Thoracic aorta (tissue), 2 donors: ENCODE data around the gene SFTPD. TPM values are rescaled to one million over a fixed set of nuclear protein-coding genes. Genes with fewer than 3 reads are reported as not detected.

ENCODE experiments used
- ATAC-seq: fragments of 150-250 bp; one replicate; pipeline ENCODE4 v1.8.0; 2017; ENCODE audit warnings: low read depth; ENCODE audit not compliant: insufficient number of reproducible peaks, low FRiP score
- DNase-seq: peaks from one replicate; pipeline ENCODE4 v3.0.0-alpha.2; 2020; ENCODE audit warnings: low spot score
- H3K27ac ChIP-seq, 2 donors: fragments of 200-600 bp; sonication (generic); 1 replicate in 1 of 2; 2 replicates in 1 of 2; pipeline ENCODE4 v1.5.1; 2016; ENCODE audit warnings: mild to moderate bottlenecking in 2 of 2, moderate library complexity in 2 of 2
- H3K27me3 ChIP-seq: fragments of 200-600 bp; sonication (generic); replicated peaks from 2 replicates; pipeline ENCODE4 v1.6.0; 2016; ENCODE audit warnings: mild to moderate bottlenecking; ENCODE audit not compliant: insufficient read depth
- H3K36me3 ChIP-seq: fragments of 200-600 bp; sonication (generic); one replicate; pipeline ENCODE4 v1.5.1; 2016
- H3K4me1 ChIP-seq, 2 donors: fragments of 200-600 bp; sonication (generic); 1 replicate in 1 of 2; 2 replicates in 1 of 2; pipeline versions ENCODE4 v1.5.1 to v1.6.0; 2016; ENCODE audit warnings: low read depth in 2 of 2, mild to moderate bottlenecking in 1 of 2; ENCODE audit not compliant: control insufficient read depth in 1 of 2
- H3K4me3 ChIP-seq: fragments of 200-600 bp; sonication (generic); 2 replicates; pipeline ENCODE4 v1.5.1; 2016; ENCODE audit warnings: mild to moderate bottlenecking
- H3K9me3 ChIP-seq: fragments of 200-600 bp; sonication (generic); 2 replicates; pipeline ENCODE4 v1.5.1; 2016
- CTCF ChIP-seq: fragments of 200-600 bp; sonication (generic); IDR thresholded peaks from one replicate; pipeline ENCODE4 v1.5.1; 2019; ENCODE audit warnings: antibody characterized with exemption
- total RNA-seq, 2 donors: library from RNA; depleted of rRNA; stranded (reverse); fragments of >200 nt; gene quantifications; one replicate each; pipeline versions ENCODE4 v1.1.0 to v1.2.3, GENCODE V29; 2016

SFTPD gene
- total RNA-seq, 2 donors from 2014 or later: 2.6 TPM; not detected in 1

- Histone ChIP-seq H3K36me3 (no peaks in the 10 kb centered on the region), H3K4me1 (peaks cover 10 to 25% of the 10 kb centered on the region in 2 donors), H3K9me3 (no peaks in the 10 kb centered on the region), H3K27ac (peak overlapping the region in 1 of 2 donors; percentile 92), H3K27me3 (no peaks in the 10 kb centered on the region), H3K4me3 (no peak overlapping the region)
- DNase-seq (no peak), ATAC-seq (no peak)
- no peak for TF ChIP-seq CTCF
Measured at GRCh38 chr10:79980711-79981110, 31.8 kb upstream of the SFTPD start.

- H3K36me3 ChIP-seq: no peaks in the 10 kb centered on the region
- peak overlapping the region in 1 of 2 donors; percentile 92 for H3K27ac ChIP-seq
- TF ChIP-seq CTCF: no peak
- H3K27me3 ChIP-seq: no peaks in the 10 kb centered on the region
- no peak overlapping the region for H3K4me3 ChIP-seq
- H3K9me3 ChIP-seq: no peaks in the 10 kb centered on the region
- ATAC-seq (no peak), DNase-seq (no peak)
- H3K4me1 ChIP-seq: peaks cover 10 to 25% of the 10 kb centered on the region in 2 donors
Measured at GRCh38 chr10:79979976-79980687, 31.2 kb upstream of the SFTPD start.

- no peak for TF ChIP-seq CTCF
- ATAC-seq (no peak), DNase-seq (no peak)
- Histone ChIP-seq H3K36me3 (no peaks in the 10 kb centered on the region), H3K27ac (peak overlapping the region in 1 of 2 donors; percentile 92), H3K4me1 (peaks cover 10 to 25% of the 10 kb centered on the region in 2 donors), H3K9me3 (no peaks in the 10 kb centered on the region), H3K27me3 (no peaks in the 10 kb centered on the region), H3K4me3 (no peak overlapping the region)
Measured at GRCh38 chr10:79979310-79979975, 30.5 kb upstream of the SFTPD start.

GRCh38 chr10:79976999-79977398 is 28.1 kb upstream of the SFTPD start:
- no peaks in the 10 kb centered on the region for H3K27me3 ChIP-seq
- TF ChIP-seq CTCF: no peak
- H3K4me1 ChIP-seq: peaks cover 4 to 17% of the 10 kb centered on the region in 2 donors
- H3K36me3 ChIP-seq: no peaks in the 10 kb centered on the region
- DNase-seq (no peak), ATAC-seq (no peak)
- no peak overlapping the region for H3K4me3 ChIP-seq
- H3K9me3 ChIP-seq: no peaks in the 10 kb centered on the region
- H3K27ac ChIP-seq: no peak overlapping the region

GRCh38 chr10:79970062-79970461 is 21.2 kb upstream of the SFTPD start:
- ATAC-seq (no peak), DNase-seq (no peak)
- H3K9me3 ChIP-seq: peaks cover 5% of the 10 kb centered on the region
- TF ChIP-seq CTCF: no peak
- no peak overlapping the region for H3K4me3 ChIP-seq
- H3K4me1 ChIP-seq: no peaks in the 10 kb centered on the region
- no peak overlapping the region for H3K27ac ChIP-seq
- H3K36me3 ChIP-seq: no peaks in the 10 kb centered on the region
- no peaks in the 10 kb centered on the region for H3K27me3 ChIP-seq
